ENCODE results near the gene PLCL1.

DNA sequence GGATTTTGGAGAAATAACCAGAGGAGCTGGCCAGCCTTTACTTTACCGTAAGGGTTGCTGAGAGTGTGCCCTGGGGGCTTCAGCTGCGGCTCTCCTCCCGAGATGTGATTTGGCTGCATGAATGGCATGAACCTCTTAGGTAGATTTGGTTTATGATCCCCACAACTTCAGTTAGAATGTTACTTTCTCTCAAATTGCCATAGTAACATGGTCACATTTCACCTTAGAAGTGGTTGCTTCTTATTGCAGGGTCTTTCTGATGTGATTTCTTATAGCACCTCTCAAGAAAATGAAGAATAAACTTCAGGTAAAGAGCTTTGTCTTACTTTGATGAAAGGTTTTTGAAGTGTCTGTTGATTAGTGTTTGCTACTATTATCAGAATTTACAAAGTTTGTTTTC is 5.6 kb downstream of the PLCL1 start:
- TF ChIP-seq, protein P1, sequence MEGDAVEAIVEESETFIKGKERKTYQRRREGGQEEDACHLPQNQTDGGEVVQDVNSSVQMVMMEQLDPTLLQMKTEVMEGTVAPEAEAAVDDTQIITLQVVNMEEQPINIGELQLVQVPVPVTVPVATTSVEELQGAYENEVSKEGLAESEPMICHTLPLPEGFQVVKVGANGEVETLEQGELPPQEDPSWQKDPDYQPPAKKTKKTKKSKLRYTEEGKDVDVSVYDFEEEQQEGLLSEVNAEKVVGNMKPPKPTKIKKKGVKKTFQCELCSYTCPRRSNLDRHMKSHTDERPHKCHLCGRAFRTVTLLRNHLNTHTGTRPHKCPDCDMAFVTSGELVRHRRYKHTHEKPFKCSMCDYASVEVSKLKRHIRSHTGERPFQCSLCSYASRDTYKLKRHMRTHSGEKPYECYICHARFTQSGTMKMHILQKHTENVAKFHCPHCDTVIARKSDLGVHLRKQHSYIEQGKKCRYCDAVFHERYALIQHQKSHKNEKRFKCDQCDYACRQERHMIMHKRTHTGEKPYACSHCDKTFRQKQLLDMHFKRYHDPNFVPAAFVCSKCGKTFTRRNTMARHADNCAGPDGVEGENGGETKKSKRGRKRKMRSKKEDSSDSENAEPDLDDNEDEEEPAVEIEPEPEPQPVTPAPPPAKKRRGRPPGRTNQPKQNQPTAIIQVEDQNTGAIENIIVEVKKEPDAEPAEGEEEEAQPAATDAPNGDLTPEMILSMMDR (IDR thresholded peaks at IDR 0.05 in 8 of 11, conservative IDR thresholded peaks at IDR 0.05 in 3 of 11) = no peak
- no peak for TF ChIP-seq POLR2AphosphoS5 (IDR thresholded peaks at IDR 0.05)
